Cerebellar cortex (tissue), 1 donor: ENCODE data around the gene ITCH.
"Not testable (repeated sequence)": the region's sequence is repeated elsewhere in the genome, so short reads cannot be mapped to it uniquely, and the experiment has no call there.

Source experiments
- DNase-seq: peaks from one replicate; pipeline ENCODE4 v3.0.0-alpha.2; 2015; ENCODE audit warnings: low spot score

The ITCH gene

DNA sequence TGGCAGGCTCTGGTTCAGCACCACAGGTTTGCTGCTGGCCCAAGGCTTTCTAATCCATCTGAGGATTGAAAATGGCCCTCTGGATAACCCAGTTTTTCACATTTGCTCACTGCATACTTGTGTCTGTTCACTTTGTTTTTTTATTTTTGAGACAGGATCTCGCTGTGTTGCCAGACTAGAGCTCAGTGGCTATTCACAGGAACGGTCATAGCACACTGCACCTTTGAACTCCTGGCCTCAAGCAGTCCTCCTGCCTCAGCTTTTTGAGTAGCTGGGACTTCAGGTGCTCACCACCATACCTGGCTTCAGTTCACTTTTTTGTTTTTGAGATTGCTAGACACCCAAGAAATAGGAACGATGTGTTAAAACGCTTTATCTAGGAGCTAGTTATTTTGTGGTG, 57.9 kb downstream of the ITCH start:
- no peak for DNase-seq

DNA sequence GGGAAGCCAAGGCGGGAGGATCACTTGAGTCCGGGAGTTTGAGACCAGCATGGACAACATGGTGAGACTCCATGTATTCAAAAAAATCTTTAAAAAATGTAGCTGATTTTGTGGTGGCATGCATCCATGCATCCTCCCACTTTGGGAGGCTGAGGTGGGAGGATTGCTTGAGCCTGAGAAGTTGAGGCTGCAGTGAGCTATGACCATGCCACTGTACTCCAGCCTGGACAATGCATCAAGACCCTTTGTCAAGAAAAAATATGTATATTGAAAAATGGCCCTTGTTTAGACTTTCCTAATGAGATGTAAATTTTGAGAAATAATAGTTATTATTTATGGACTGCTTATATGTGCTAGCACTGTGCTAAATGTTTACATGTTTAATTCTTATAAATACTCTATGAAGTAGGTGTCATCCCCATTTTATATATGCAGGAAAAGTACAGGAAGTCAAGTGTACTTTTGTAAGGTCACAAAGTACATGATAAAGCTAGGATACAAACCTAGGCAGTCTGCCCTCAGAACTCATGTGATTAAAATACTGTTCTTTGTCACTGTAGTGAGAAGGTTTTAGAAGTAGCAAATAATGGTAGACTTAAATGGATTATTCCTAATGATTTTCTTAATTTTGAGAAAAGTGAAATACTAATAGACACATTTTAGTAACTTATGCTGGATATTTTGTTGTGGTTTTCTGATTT, 58.8 kb downstream of the ITCH start:
- no peak for DNase-seq

DNA sequence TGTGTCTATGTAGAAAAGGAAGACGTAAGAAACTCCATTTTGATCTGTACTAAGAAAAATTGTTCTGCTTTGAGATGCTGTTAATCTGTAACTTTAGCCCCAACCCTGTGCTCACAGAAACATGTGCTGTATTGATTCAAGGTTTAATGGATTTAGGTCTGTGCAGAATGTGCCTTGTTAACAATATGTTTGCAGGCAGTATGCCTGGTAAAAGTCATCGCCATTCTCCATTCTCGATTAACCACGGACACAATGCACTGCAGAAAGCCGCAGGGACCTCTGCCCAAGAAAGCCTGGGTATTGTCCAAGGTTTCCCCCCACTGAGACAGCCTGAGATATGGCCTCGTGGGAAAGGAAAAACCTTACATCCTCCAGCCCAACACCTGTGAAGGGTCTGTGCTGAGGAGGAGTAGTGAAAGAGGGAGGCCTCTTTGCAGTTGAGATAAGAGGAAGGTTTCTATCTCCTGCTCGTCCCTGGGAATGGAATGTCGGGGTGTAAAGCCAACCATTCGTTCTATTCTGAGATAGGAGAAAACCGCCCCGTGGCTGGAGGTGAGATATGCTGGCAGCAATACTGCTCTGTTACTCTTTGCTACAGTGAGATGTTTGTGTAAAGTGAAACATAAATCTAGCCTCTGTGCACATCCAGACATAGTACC, 62.1 kb downstream of the ITCH start:
- DNase-seq: not testable (repeated sequence)

DNA sequence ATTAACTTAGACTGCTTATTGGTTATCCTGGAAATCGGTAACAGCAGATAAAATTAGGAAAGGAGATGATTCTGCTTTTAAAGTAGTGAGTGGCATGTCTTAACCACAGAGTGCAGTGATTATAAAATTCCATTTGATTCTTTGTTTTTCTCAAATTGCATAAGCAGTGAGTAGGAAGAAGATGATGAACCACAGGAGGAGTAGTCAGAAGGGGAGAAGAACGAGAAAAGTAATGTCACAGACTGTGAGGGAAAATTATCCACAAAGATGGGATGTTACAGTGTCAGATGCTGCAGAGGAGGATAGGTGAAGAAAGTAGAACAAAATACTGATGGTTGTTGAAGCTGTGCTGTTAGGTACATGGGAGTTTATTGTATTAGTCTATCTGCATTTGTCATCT, 63.0 kb downstream of the ITCH start:
- DNase-seq: no peak

DNA sequence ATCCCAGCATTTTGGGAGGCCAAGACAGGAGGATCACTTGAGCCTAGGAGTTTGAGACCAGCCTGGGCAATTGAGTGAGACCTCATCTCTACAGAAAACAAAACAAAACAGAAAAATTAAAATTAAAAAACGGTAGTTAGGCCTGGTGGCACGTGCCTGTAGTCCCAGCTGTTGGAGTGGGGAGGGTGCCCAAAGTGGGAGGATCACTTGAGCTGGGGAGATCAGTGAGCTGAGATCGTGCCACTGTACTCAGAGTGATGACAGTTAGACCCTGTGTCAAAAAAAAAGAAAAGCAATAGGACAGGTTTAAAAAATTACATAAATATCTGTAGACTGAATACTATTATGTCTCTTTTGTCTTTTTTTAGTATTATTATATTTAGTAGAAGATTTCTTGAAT, 64.3 kb downstream of the ITCH start:
- no peak for DNase-seq

DNA sequence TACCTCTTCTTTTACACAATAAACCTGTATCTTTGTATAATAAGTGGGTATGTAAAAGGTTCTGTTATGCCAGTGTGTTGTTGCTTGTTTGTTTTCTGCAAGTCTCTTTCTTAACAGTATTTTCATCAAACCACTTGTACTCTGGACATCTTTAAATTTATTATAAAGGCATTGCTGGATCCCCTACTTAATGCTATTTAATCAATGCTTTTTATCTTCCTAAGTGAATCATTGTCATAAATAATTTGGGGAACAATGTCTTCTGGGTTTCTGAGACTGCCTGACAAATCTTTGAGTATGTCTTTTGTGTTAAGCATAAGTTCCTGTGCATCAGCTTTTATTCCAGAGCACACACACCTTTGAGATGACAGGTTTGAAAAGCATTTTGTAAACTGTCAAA, 64.7 kb downstream of the ITCH start:
- DNase-seq: no peak

DNA sequence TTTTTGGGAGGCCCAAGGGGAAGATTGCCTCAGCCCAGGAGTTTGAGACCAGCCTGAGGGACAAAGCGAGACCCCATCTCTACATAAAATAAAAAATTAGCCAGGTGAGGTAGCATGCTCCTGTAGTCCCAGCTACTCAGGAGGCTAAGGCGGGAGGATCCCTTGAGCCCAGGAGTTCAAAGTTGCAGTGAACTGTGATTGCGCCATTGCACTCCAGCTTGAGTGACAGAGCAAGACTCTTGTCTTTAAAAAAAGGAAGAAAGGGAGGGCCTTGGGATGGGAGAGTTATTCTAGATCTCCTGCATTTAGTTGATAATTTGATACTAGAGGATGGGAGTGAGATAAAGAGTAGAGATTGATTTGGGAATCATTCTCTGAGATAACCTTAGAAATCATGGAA, 68.1 kb downstream of the ITCH start:
- no peak for DNase-seq

DNA sequence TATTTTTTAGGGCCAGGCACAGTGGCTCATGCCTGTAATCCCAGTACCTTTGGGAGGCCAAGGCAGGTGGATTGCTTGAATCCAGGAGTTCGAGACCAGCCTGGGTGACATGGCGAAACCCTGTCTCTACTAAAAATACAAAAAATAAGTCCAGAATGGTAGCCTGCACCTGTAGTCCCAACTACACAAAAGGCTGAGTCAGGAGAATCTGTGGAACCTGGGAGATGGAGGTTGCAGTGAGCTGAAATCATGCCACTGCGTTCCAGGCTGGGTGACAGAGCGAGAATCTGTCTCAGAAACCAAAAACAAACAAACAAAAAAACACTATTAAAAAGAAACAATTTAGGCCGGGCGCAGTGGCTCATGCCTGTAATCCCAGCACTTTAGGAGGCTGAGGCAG, 69.6 kb downstream of the ITCH start:
- not testable (repeated sequence) for DNase-seq

DNA sequence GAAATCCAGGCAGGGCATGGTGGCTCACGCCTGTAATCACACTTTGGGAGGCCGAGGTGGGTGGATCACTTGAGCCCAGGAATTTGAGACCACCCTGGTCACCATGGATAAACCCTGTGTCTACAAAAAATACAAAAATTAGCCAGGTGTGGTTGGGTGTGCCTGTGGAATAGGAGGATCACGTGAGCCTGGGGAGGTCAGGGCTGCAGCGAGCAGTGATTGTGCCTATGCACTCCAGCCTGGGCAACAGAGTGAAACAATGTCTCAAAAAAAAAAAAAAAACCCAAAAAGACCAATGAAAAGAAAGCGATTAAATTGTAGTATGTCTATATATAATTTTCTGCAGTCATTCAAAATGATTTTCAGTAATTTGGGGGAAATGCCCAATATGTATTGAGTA, 70.3 kb downstream of the ITCH start:
- DNase-seq: no peak

DNA sequence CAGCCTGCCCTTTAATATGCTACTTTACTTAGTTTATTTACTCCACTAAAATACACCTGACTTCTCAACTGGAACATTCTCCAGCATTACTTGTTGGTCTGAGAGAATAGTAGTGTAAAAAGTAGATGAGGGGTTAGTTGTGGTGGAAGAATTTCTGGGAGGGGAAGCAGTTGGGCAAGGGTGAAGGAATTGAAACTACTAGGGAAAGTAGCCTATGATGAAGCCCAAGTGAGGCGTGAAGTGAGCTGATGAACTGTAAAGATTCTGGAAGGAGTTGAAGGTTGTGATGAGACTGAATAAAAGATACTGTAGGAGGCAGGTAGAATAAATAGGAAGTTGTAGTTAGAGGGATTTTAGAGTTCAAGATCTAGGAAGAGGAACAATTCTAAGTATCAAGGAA, 72.5 kb downstream of the ITCH start:
- DNase-seq: no peak

DNA sequence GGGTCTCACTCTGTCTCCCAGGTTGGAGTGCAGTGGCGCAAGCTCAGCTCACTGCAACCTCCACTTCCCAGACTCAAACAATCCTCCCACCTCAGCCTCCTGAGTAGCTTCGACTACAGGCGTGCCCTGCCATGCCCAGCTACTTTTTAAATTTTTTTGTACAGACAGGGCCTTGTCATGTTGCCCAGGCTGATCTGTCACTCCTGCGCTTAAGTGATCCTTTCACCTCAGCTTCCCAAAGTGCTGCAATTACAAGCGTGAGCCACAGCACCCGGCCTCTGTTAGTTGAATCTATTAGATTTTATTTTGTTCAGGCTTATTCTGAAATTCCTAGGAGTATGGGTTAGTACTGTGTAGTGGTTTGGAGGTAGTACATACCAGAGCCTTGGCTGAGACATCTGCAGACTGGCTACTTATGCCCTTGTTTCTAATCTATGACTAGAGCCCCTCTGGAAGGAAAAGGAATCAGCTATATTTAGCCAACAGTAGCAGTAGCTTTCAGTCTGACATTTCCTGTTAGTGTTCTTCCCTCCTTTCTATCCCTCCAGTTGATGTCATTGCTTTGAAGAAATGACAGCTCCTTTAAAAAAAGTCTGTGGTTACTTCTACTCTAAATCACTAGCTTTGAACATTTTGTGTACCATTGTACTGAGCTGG, 74.4 kb downstream of the ITCH start:
- DNase-seq: no peak

DNA sequence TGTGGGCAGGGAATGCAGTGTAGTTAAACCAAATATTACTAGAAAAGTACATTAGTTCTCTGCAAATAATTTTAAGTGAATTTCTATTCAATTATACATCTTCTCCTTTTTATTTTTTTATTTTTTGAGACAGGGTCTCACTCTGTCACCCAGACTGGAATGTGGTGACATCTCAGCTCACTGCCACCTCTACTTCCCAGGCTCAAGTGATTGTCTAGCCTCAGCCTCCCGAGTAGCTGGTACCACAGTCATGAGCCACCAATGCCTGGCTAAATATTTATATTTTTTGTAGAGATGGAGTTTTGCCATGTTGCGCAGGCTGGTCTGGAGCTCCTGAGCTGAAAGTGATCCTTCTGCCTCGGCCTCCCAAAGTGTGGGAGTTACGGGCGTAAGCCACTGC, 76.1 kb downstream of the ITCH start:
- no peak for DNase-seq

DNA sequence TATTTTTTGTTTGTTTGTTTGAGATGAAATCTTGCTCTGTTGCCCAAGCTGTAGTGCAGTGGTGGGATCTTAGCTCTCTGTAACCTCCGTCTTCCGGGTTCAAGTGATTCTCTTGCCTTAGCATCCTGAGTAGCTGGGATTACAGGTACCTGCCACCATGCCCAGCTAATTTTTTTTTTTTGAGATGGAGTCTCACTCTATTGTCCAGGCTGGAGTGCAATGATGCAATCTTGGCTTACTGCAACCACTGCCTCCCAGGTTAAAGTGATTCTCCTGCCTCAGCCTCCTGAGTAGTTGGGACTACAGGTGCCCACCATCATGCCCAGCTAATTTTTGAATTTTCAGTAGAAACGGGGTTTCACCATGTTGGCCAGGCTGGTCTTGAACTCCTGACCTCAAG, 78.3 kb downstream of the ITCH start:
- not testable (repeated sequence) for DNase-seq

DNA sequence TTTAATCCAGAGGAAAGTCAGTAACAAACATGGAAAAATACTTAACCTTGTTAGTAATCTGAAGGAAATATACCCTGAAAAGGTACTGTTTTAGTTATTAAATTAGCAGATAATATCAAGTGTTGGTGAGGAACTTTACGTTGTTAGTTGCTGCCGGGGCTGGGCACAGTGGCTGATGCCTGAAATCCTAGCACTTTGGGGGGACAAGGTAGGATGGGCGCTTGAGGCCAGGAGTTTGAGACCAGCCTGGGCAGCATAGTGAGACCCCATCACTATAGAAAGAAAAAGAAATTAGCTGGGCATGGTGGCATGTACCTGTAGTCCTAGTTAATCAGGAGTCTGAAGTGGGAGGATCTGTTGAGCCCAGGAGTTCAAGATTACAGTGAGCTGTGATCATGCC, 80.5 kb downstream of the ITCH start:
- DNase-seq: no peak

DNA sequence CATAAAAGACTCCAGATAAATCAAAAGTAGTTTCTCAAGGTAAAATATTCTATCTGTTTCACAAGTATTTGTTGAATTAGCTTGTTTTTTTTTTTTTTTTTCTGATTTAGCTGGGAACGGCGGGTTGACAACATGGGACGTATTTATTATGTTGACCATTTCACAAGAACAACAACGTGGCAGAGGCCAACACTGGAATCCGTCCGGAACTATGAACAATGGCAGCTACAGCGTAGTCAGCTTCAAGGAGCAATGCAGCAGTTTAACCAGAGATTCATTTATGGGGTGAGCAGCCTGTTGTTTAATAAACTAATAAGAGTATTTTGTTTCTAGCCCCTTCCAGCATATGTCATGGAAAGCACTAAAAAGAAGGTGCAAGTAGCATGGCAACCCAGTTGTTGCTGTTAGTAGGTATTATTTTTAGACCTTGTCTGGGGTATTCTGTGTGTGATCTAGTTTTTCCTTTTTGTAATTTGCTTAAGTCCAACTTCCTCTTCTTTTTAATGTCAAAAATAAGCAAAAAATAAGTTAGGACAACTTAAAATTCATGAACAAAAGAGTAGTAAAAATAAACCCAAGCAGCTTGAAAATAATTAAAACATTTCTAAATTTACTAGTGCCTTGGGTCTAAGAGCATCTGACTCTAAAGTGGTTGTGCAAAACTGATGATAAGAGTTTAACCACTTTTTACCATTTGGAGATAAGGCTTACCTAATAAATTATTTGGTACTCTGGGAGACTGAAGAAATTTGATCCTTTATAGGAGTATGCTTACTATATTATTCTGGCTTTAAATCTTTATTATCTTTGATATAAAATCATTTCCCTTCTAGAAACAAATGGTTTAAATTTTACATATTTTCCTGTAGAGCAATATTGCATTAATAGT, 82.3 kb downstream of the ITCH start:
- DNase-seq: no peak

DNA sequence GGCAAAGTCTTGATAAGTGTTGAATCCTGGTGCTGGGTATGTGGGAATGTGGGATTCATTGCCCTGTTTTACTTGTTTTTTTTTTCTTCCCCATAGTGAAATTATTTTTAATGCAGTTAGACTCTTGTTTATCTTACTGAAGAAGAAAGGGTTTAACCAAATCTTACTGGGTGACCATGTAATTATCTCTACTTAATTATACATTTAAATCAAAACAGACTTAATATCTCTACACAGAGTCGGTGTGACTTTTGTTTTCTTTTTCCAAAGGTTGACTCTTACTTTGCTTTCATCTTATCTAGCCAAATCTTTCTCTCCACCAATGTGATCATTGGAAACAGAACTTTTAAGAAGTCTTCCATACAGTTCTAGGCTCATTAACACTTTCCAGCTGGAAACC, 85.4 kb downstream of the ITCH start:
- no peak for DNase-seq

DNA sequence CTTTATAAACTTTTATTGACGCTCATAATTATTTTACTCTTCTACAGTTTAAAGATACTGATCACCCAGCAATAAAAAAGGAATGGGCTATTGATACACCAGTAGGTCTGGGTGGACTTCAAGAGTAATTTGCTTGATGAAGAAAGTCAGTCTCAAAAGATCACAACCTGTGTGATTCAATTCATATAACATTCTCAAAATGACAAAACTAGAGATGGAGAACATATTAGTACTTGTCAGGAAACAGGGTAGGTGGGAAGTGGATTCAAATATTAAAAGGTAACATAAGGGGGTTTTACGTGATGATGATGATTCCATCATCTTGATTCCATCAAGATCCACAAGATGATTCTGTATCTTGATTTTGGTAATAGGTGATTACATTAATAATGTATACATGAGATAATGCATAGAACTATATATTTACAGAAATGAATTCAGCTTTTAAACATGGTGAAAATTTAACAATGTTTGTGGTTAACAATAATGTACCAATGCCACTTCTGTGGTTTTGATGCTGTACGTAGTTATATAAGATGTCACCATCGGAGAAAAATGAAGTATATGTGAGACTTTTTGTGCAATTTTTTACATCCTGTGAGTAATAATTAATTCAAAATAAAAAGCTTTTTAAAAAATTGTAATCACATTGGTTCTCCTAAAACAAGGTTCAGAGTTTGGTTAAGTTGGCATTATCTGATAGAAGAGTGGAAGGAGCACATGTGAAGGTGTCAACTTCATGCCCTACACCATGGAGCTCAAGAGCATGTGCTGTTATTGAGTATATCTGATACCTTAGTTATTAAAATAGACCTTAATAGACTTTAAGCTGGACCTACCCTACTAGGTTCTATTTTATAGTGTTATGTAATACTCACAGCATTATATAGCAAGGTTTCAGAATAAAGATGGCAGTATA, 86.9 kb downstream of the ITCH start:
- no peak for DNase-seq

DNA sequence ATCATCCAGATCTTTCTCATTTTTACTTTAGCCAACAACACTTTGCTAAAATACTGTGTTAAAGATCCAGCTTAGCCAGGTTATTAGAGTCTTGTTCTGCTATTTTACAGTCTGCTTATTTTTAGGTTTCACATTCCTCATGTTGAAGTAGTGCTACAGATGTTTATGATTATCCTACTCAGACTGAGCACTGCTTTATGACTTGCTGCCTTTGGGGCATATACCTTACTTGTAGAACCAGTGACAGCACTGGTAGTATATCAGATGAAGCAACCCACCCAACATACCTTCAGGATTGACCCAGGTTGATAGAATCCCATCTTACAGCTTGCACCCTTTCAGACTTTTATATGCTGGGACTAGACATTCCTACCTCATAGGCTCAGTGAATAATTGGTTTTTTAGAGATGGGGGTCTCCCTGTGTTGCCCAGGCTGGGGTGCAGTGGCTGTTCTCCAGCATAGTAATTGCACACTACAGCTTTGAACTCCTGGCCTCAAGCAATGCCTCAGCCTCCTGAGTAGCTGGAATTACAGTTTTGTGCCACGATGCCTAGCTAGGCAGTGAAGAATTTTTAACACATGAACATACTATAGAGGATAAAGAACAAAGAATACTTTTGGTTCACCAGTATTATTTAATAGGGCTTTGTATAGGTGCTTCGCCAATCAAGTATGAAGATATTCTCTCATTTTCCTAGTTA, 89.4 kb downstream of the ITCH start:
- no peak for DNase-seq

DNA sequence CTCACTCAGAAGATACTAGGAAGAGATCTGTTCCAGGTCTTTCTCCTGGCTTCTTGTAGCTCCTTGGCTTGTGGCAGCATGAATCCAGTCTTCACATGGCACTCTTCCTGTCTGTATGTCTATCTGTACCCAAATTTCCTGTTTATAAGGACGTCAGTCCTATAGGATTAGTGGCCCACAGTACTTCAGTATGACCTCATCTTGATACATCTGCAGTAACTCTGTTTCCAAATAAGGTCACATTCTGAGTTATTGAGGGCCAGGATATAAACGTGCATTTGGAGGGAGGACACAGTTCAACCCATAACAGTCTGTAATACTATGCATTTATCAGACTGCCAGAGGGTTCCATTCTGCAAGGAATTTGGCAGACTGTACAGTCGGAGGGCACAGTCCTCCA, 95.6 kb downstream of the ITCH start:
- no peak for DNase-seq

DNA sequence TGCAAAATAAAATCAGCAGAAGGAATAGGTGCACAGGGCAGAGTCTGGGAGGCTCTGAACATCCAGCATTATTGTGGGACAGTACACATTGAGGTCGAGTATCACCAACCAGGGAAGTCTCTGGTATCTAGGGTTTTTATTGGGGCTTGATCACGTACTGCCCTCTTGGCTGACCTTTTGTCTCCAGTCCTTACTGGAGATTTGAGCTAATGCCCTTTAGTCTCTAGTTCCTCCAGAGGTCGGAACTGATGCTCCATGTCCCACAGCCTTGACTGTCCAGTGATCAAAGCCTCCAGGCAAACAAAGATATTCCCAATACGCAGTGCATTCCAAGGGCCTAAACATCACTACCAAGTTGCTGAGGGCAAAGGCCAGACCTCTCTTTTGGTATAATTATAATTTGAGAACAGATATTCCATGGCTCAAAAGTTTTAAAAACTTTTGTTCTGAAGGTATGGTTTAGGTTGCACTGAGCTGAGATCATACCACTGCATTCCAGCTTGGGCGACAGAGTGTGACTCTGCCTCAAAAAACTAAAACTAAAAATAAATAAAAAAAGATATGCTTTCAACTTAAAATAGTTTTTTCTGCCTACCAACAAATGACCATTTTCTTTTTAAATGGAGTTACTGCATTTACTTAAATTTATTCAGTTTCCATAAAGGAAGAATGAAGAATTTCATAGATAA, 96.3 kb downstream of the ITCH start:
- DNase-seq: no peak
